HepG2 (cell line): ENCODE measurements around the gene STRN4. TPM values are rescaled to one million over a fixed set of nuclear protein-coding genes. Genes with fewer than 3 reads are reported as not detected.

Source experiments
- FOXA1 ChIP-seq, 2 experiments: fragments of 450-650 bp in 1 of 2; sonication (generic) in 1 of 2; formaldehyde crosslinking in 1 of 2; IDR thresholded peaks; 2 replicates each; pipeline versions ENCODE4 v1.4.0 to v1.6.1; 2016 to 2020; ENCODE audit warnings: missing genetic modification reagents in 1 of 2
- GPN1 ChIP-seq: sonication (generic); formaldehyde crosslinking; IDR thresholded peaks from 2 replicates; pipeline ENCODE4 v1.5.1; 2020; ENCODE audit warnings: missing genetic modification reagents, borderline replicate concordance
- KDM5A ChIP-seq: fragments of 200-600 bp; sonication (generic); IDR thresholded peaks from 2 replicates; pipeline ENCODE4 v1.7.0; 2018; ENCODE audit warnings: antibody characterized with exemption, mild to moderate bottlenecking, low read length, borderline replicate concordance
- MEIS1 ChIP-seq: sonication (generic); formaldehyde crosslinking; IDR thresholded peaks from 2 replicates; pipeline ENCODE4 v1.9.0; 2021; ENCODE audit warnings: mild to moderate bottlenecking, missing genetic modification reagents, moderate library complexity, borderline replicate concordance
- MXD4 ChIP-seq: IDR thresholded peaks from 2 replicates; pipeline ENCODE4 v1.6.1; 2016; ENCODE audit warnings: mild to moderate bottlenecking, missing biosample characterization, missing genetic modification reagents
- PHF8 ChIP-seq: sonication (generic); formaldehyde crosslinking; IDR thresholded peaks from 2 replicates; pipeline ENCODE4 v1.5.0; 2020; ENCODE audit warnings: missing genetic modification reagents
- TBX2 ChIP-seq: sonication (generic); formaldehyde crosslinking; IDR thresholded peaks from 2 replicates; pipeline ENCODE4 v1.5.0; 2020; ENCODE audit warnings: missing genetic modification reagents, mild to moderate bottlenecking, borderline replicate concordance
- ZFP62 ChIP-seq: sonication (generic); formaldehyde crosslinking; IDR thresholded peaks from 2 replicates; pipeline ENCODE4 v1.4.0; 2020; ENCODE audit warnings: missing genetic modification reagents
- ZMYM2 ChIP-seq: sonication (generic); formaldehyde crosslinking; IDR thresholded peaks from 2 replicates; pipeline ENCODE4 v1.8.0; 2022; ENCODE audit warnings: mild to moderate bottlenecking, missing genetic modification reagents
- ZNF256 ChIP-seq: sonication (generic); formaldehyde crosslinking; conservative IDR thresholded peaks from 2 replicates; pipeline ENCODE4 v1.4.0; 2020; ENCODE audit warnings: missing genetic modification reagents
- ZNF446 ChIP-seq: sonication (generic); formaldehyde crosslinking; IDR thresholded peaks from 2 replicates; pipeline ENCODE4 v1.5.0; 2020; ENCODE audit warnings: mild to moderate bottlenecking, missing genetic modification reagents
- ZNF570 ChIP-seq: sonication (generic); formaldehyde crosslinking; IDR thresholded peaks from 2 replicates; pipeline ENCODE4 v1.4.0; 2020; ENCODE audit warnings: mild to moderate bottlenecking, missing genetic modification reagents, borderline replicate concordance
- ZSCAN22 ChIP-seq: sonication (generic); formaldehyde crosslinking; IDR thresholded peaks from 2 replicates; pipeline ENCODE4 v1.4.0; 2020; ENCODE audit warnings: mild to moderate bottlenecking, missing genetic modification reagents
- ZSCAN9 ChIP-seq: IDR thresholded peaks from 2 replicates; pipeline ENCODE4 v1.6.1; 2016; ENCODE audit warnings: borderline replicate concordance
- polyA plus RNA-seq, 8 experiments: library from polyadenylated mRNA; depleted of rRNA in 3 of 8; stranded (reverse) in 7 of 8; unstranded in 1 of 8; fragments of >200 nt; fragmentation: Illumina TruSeq in 4 of 8; extraction: Trizol in 4 of 8; gene quantifications; 2 replicates each; pipeline versions ENCODE4 v1.2.1 to v1.2.3, GENCODE V29; 2011 to 2016; ENCODE audit warnings: low read depth in 4 of 8, missing spikeins in 1 of 8, mixed read lengths in 1 of 8; ENCODE audit not compliant: insufficient read depth in 1 of 8
- total RNA-seq, 5 experiments: library from RNA; depleted of rRNA; stranded (reverse); fragments of >200 nt; fragmentation: Illumina TruSeq; extraction: Trizol; gene quantifications; 2 replicates each; pipeline ENCODE4 v1.2.3, GENCODE V29; 2016; ENCODE audit warnings: low read depth in 1 of 5
- TF ChIP-seq, protein P1 (sequence below): sonication (generic); formaldehyde crosslinking; IDR thresholded peaks from 2 replicates; pipeline ENCODE4 v1.4.0; 2020; ENCODE audit warnings: mild to moderate bottlenecking, missing genetic modification reagents
- TF ChIP-seq, protein P2 (sequence below): sonication (generic); formaldehyde crosslinking; IDR thresholded peaks from 2 replicates; pipeline ENCODE4 v1.4.0; 2020; ENCODE audit warnings: missing genetic modification reagents
- TF ChIP-seq, protein P3 (sequence below): sonication (generic); formaldehyde crosslinking; conservative IDR thresholded peaks from 2 replicates; pipeline ENCODE4 v1.4.0; 2020; ENCODE audit warnings: mild to moderate bottlenecking, missing genetic modification reagents, moderate library complexity

STRN4 gene
- total and polyA plus RNA-seq, 2 of the 13 experiments (the other 11 are each of a cell fraction or from before 2014, with no cell fraction given) = 43.1 to 57.3 TPM

DNA sequence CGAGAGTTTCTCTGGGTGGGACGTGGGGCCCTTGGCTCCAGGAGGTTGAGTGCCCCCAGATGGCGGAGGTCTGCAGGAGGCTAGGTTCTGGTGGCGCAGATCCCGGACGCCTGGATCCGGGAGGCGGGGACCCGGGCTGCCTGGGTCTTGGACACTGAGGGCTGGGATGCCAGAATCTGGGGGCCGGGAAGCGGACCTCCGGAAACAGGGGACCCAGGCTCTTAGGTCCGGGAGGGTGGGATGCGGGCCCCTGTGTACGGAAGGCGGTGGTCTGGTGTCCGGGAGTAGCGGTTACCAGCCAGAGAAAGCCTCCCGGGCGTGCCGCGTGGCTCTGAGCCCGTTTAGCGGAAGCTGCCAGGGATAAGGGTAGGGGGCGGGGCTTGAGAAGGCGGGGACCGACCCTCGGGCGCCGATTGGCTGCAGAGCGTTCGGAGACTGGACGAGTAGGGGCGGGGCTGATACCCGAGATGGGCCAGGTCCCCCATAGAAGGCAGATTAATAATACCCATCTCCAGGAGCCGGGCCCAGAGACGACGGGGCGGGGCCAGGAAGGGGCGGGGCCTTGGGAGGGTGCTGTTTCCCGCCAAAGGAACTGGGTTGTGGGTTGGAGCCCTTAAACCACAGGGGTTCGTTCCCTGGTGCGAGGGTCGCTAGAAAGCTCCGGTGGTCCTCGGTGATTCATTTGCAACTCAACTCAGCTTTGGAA, 42.2 kb upstream of the STRN4 start, which contains the start of gene SLC1A5 (continued):
- TF ChIP-seq, protein P1, sequence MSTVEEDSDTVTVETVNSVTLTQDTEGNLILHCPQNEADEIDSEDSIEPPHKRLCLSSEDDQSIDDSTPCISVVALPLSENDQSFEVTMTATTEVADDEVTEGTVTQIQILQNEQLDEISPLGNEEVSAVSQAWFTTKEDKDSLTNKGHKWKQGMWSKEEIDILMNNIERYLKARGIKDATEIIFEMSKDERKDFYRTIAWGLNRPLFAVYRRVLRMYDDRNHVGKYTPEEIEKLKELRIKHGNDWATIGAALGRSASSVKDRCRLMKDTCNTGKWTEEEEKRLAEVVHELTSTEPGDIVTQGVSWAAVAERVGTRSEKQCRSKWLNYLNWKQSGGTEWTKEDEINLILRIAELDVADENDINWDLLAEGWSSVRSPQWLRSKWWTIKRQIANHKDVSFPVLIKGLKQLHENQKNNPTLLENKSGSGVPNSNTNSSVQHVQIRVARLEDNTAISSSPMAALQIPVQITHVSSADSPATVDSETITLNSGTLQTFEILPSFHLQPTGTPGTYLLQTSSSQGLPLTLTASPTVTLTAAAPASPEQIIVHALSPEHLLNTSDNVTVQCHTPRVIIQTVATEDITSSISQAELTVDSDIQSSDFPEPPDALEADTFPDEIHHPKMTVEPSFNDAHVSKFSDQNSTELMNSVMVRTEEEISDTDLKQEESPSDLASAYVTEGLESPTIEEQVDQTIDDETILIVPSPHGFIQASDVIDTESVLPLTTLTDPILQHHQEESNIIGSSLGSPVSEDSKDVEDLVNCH (CRISPR knock-in tag) = no peak
- no peak for TF ChIP-seq GPN1
- peak; percentile 92 for TF ChIP-seq ZSCAN9 (CRISPR knock-in tag)
- TF ChIP-seq PHF8 (CRISPR knock-in tag) = peak; percentile 72
- TF ChIP-seq, protein P2, sequence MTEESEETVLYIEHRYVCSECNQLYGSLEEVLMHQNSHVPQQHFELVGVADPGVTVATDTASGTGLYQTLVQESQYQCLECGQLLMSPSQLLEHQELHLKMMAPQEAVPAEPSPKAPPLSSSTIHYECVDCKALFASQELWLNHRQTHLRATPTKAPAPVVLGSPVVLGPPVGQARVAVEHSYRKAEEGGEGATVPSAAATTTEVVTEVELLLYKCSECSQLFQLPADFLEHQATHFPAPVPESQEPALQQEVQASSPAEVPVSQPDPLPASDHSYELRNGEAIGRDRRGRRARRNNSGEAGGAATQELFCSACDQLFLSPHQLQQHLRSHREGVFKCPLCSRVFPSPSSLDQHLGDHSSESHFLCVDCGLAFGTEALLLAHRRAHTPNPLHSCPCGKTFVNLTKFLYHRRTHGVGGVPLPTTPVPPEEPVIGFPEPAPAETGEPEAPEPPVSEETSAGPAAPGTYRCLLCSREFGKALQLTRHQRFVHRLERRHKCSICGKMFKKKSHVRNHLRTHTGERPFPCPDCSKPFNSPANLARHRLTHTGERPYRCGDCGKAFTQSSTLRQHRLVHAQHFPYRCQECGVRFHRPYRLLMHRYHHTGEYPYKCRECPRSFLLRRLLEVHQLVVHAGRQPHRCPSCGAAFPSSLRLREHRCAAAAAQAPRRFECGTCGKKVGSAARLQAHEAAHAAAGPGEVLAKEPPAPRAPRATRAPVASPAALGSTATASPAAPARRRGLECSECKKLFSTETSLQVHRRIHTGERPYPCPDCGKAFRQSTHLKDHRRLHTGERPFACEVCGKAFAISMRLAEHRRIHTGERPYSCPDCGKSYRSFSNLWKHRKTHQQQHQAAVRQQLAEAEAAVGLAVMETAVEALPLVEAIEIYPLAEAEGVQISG (CRISPR knock-in tag) = peak; percentile 72
- peak; percentile 37; the same call in 1 of the 2 replicates for TF ChIP-seq ZNF570 (CRISPR knock-in tag)
- no peak for TF ChIP-seq ZNF256 (CRISPR knock-in tag)
- TF ChIP-seq, protein P3, sequence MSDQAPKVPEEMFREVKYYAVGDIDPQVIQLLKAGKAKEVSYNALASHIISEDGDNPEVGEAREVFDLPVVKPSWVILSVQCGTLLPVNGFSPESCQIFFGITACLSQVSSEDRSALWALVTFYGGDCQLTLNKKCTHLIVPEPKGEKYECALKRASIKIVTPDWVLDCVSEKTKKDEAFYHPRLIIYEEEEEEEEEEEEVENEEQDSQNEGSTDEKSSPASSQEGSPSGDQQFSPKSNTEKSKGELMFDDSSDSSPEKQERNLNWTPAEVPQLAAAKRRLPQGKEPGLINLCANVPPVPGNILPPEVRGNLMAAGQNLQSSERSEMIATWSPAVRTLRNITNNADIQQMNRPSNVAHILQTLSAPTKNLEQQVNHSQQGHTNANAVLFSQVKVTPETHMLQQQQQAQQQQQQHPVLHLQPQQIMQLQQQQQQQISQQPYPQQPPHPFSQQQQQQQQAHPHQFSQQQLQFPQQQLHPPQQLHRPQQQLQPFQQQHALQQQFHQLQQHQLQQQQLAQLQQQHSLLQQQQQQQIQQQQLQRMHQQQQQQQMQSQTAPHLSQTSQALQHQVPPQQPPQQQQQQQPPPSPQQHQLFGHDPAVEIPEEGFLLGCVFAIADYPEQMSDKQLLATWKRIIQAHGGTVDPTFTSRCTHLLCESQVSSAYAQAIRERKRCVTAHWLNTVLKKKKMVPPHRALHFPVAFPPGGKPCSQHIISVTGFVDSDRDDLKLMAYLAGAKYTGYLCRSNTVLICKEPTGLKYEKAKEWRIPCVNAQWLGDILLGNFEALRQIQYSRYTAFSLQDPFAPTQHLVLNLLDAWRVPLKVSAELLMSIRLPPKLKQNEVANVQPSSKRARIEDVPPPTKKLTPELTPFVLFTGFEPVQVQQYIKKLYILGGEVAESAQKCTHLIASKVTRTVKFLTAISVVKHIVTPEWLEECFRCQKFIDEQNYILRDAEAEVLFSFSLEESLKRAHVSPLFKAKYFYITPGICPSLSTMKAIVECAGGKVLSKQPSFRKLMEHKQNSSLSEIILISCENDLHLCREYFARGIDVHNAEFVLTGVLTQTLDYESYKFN (CRISPR knock-in tag) = peak; percentile 36; the same call in 1 of the 2 replicates
- no peak for TF ChIP-seq FOXA1 (IDR thresholded peaks at IDR 0.05)
- TF ChIP-seq FOXA1 (CRISPR knock-in tag; IDR thresholded peaks at IDR 0.05) = peak; percentile 32; the same call in 1 of the 2 replicates
- peak; percentile 43 for TF ChIP-seq TBX2 (CRISPR knock-in tag)
- peak; percentile 96 for TF ChIP-seq MXD4 (CRISPR knock-in tag)
- TF ChIP-seq ZFP62 (CRISPR knock-in tag) = no peak
- 0 out of 2 replicates have a peak, but pooled peaks have one; percentile 41 for TF ChIP-seq ZMYM2 (CRISPR knock-in tag)
- TF ChIP-seq ZNF446 (CRISPR knock-in tag) = no peak
- 0 out of 2 replicates have a peak, but pooled peaks have one; percentile 41 for TF ChIP-seq KDM5A
- peak; percentile 49; the same call in 1 of the 2 replicates for TF ChIP-seq ZSCAN22
- no peak for TF ChIP-seq MEIS1 (CRISPR knock-in tag)
